IPS-18c (cell line): Measurements from ENCODE around the gene LIN7B.
"Not testable (repeated sequence)": the region's sequence is repeated elsewhere in the genome, so short reads cannot be mapped to it uniquely, and the experiment has no call there.

Experiments used
- H3K4me3 ChIP-seq: 2 replicates; pipeline ENCODE4 v1.7.0; 2013; ENCODE audit warnings: low read depth, mild to moderate bottlenecking, low read length, moderate library complexity; ENCODE audit not compliant: insufficient read depth
- H3K9me3 ChIP-seq: one replicate; pipeline ENCODE4 v1.6.1; 2013; ENCODE audit warnings: mild to moderate bottlenecking, low read length, moderate library complexity; ENCODE audit not compliant: control insufficient read depth, insufficient read depth

Gene LIN7B

DNA sequence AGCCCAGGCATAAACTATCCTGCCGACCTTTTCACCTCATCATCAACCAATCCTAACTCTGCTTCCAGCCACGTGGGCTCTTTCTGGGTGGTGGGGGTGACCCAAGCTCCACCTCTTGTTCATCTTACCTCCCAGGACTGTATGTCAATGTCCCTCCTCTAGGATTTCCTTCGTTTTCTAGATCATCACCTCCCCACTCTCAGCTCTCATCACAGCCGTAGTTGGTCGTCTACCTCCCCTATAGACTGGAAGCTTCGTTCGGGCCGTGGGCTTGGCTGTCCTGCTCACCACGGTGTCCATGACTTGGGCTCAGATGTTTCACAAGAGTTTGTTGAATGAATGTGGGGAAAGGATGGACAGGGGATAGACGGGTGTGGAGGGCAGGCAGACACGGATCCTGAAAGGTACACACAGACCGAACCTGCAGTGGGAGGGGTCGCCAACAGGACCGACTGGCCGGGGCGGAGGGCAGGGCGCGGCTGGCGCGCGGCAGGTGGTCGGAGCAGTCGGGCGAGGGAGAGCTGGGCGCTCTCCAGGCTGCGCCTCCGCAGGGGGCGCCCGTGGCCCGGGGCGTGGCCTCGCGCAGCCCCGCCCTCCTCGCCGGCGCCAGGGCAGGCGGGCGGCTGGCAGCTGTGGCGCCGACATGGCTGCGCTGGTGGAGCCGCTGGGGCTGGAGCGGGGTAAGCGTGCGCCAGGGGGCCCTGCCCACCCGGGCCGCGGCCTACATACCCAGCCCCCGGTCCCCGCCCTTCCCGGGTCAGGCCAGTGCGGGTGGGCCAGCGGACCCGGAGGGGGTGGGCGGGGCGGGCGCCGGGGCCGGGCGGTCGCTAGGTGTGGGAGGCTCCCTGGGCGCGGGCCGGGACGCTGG is at the start of gene LIN7B:
Gene LIN7B (plus strand): TSS at position 609 of the 868 bp plus-strand sequence. CDS start 35 bp downstream, at position 644.
- H3K9me3 ChIP-seq: no peaks in the 10 kb centered on the region
- H3K4me3 ChIP-seq: peak within 1 kb of the TSS; percentile 79

DNA sequence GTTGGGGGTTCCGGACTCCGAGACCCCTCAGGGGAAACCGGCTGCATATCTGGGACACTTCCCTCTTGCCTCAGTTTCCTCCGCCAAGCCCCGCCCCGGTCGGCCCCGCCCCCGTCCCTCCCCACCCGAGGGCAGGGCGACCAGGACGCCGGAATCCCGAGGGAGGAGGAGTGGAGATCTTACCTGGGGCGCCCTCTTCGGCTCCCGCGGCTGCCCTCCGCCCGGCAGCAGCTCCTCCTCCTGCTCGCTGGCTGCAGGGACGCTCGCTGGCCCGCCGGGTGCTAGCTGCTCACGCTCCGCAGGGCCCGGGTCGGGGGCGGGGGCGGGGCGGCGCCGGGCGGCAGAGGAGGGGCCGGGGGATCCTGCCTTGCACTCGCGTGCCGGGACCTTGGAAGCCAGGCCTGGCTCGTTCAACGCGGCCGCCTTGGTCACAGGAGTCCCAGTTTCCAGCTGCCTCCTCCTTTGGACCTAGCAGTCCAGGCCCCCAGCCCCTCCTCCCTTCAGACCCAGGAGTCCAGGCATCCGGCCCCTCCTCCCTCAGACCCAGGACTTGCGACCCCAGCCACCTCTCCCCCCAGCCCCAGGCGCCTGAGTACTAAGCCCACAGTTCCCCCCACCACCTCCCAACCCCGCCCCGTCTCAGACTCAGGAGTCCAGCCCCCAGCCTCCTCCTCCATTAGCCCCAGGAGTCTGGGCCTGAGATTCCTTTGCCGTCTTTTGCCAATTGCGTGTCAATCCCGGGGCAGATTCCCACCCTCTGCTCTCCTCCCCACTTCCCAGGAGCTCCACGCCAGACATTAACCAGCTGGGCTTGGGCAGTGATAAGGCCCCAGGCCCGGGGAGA is 49.2 kb upstream of the LIN7B start, which contains the start of gene NTF4:
Gene NTF4 (minus strand): TSS at position 51 of the 844 bp plus-strand sequence. CDS start 2,821 bp downstream, outside the sequence.
- peaks cover 2% of the 10 kb centered on the region for H3K9me3 ChIP-seq
- peak within 1 kb of the TSS; percentile 36; the same call in 1 of the 2 replicates for H3K4me3 ChIP-seq

GRCh38 chr19:49065905-49066512 is 48.2 kb upstream of the LIN7B start:
- Histone ChIP-seq H3K4me3 (no peak overlapping the region), H3K9me3 (peaks cover 2% of the 10 kb centered on the region)

DNA sequence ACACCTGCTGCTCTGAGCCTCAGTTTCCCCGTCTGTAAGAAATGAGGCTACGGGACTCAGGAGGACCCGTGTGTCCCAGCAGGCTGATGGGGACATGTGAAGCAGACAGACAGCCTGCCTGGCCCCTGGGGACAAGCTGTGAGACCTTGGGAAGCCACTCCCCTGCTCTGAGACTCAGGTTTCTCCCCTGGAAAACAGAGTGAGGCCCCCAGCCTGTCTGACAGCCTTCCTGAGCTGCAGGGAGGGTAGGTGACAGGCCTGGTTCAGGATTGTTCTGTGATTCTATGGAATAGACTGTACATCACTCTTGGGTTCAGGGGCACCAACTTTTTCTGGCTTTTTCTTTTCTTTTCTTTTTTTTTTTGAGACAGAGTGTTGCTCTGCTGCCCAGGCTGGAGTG is 46.6 kb upstream of the LIN7B start:
- Histone ChIP-seq H3K9me3 (peaks cover 8% of the 10 kb centered on the region), H3K4me3 (no peak overlapping the region)

- Histone ChIP-seq H3K9me3 (peaks cover 8% of the 10 kb centered on the region), H3K4me3 (no peak overlapping the region)
Observed at GRCh38 chr19:49069026-49069425, 45.1 kb upstream of the LIN7B start.

- peaks cover 8% of the 10 kb centered on the region for H3K9me3 ChIP-seq
- H3K4me3 ChIP-seq: no peak overlapping the region
Observed at GRCh38 chr19:49070416-49070815, 43.8 kb upstream of the LIN7B start.

- peaks cover 8% of the 10 kb centered on the region for H3K9me3 ChIP-seq
- H3K4me3 ChIP-seq: peak overlapping the region; percentile 34
Observed at GRCh38 chr19:49071860-49072547, 42.2 kb upstream of the LIN7B start.

DNA sequence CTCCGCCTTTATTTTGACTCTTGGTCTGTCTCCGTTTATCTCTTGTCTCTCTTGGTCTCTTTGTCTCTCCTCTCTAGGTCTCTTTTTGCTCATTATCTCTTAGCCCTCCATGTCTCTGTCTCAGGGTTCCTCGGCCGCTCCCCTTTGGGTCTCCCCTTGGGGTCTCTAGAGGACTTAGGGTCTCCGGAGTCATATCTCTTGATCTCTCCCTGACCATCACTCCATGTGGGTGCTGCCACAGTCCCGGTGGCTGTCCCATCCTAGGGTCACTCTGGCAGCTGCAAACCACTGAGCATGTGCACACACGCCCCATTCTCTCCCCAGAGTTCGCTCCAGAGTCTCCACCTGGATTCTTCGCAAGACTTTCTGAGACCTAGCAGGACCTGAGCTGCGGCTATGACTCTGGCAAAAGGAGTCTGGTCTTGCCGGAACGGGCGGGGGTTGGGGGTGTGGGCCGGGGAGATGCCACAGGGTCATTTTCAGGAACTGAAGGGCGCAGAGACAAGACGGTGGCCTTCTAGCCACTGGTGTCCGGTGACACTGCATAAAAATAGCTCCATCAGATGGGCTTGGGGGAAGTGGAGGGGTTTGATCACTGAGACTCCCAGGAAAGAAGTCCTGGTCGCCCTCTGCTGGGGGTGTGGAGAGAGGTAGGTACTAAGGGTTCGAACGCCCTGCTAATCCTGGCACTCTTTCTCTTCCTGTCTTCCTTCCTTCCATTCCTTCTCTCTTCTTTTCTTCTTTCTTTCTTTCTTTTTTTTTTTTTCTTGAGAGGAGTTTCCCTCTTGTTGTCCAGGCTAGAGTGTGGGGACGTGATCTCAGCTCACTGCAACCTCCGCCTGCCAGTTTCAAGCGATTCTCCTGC is 40.4 kb upstream of the LIN7B start:
- Histone ChIP-seq H3K4me3 (no peak overlapping the region), H3K9me3 (peaks cover 6% of the 10 kb centered on the region)

- H3K4me3 ChIP-seq, H3K9me3 ChIP-seq: not testable (repeated sequence)
Observed at GRCh38 chr19:49074869-49075268, 39.3 kb upstream of the LIN7B start.

GRCh38 chr19:49080392-49080791 is 33.8 kb upstream of the LIN7B start:
- Histone ChIP-seq H3K4me3 (no peak overlapping the region), H3K9me3 (no peaks in the 10 kb centered on the region)

DNA sequence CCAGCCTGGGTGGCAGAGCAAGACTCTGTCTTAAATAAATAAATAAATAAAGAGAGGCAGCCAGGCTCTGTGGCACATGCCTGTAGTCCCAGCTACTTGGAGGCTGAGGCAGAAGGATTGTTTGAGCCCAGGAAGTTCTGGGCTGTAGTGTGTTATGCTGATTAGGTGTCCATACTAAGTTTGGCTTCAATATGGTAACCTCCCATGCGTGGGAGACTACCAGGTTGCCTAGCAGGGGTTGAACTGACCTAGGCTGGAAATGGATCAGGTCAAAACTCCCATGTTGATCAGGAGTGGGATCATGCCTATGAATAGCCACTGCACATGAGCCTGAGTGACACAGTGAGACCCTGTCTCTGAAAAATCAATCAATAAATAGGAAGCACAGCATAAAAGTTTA is 32.9 kb upstream of the LIN7B start:
- no peak overlapping the region for H3K4me3 ChIP-seq
- no peaks in the 10 kb centered on the region for H3K9me3 ChIP-seq

DNA sequence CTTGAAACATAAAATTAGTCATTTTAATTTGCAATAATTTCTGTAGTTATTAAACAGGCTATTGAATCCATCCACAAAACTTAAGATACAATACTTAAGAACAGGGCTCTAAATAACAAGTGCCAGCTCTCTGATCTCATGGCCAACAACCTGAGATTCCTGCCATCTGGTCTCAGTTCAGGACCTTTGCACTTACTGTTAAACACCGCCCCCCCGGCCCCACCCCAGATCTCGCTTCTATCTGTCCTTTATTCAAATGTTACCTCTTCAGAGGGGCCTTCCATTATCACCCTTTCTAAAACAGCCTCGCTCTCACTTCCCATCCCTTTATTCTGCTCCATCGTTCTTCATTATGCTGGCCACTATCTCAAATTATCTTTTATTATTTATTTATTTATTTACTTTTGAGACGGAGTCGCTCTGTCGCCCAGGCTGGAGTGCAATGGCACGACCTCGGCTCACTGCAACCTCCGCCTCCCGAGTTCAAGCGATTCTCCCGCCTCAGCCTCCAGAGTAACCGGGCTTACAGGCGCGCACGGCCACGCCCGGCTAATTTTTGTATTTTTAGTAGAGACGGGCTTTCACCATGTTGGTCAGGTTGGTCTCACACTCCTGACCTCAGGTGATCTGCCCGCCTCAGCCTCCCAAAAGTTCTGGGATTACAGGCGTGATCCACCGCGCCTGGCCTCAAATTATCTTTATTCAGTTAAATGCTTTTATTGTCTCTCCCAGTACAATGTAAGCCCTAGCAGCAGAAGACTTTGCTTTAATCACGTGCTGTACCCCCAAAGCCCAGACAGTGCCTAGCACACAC is 29.8 kb upstream of the LIN7B start:
- Histone ChIP-seq H3K4me3 (peak overlapping the region; percentile 95; the same call in 1 of the 2 replicates), H3K9me3 (no peaks in the 10 kb centered on the region)

- H3K4me3 ChIP-seq: peak within 1 kb of the TSS; percentile 95
- H3K9me3 ChIP-seq: no peaks in the 10 kb centered on the region
Observed at GRCh38 chr19:49085020-49085867, 28.9 kb upstream of the LIN7B start, which contains the start of gene SNRNP70. Gene SNRNP70 (plus strand): TSS chr19:49085451. CDS start chr19:49086415, 964 bp downstream.

DNA sequence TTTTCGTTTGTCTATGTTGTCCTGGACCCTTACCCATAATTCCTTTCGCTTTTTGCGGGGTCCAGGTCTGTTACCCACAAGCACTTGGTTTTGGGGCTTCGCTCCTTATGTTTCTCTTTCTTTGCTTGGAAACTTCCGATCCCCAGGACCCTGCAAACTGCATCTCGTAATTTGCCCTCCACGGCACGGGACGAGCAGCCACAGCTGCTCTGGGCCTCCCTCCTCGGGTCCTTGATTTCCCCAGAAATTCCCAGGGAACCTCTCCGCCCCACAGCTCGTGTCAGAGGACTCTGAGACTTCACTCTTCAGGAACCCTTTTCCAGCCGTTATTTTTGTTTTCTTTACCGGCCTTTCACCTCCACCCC is 28.3 kb upstream of the LIN7B start:
- H3K9me3 ChIP-seq: no peaks in the 10 kb centered on the region
- peak overlapping the region; percentile 95 for H3K4me3 ChIP-seq

- Histone ChIP-seq H3K9me3 (no peaks in the 10 kb centered on the region), H3K4me3 (peak overlapping the region; percentile 95)
Observed at GRCh38 chr19:49086296-49086695, 27.9 kb upstream of the LIN7B start.
